Activated effector memory CD4-positive, alpha-beta T cell treated with Interleukin-2 at 50 U/mL for 16 hours (primary cell): Measurements from ENCODE around the gene ARMC8.

Experiments
- DNase-seq: peaks from one replicate; pipeline ENCODE4 v3.0.0-alpha.2; 2020

Gene ARMC8

GRCh38 chr3:138253609-138254008, 66.5 kb downstream of the ARMC8 start:
- no peak for DNase-seq

- no peak for DNase-seq
These were observed 67.1 kb downstream of the ARMC8 start for GRCh38 chr3:138254216-138254615.

- no peak for DNase-seq
These were observed 68.9 kb downstream of the ARMC8 start for GRCh38 chr3:138256022-138256421.

- DNase-seq, result no peak
These were observed 70.9 kb downstream of the ARMC8 start for GRCh38 chr3:138257986-138258385.

GRCh38 chr3:138259126-138259525, 72.0 kb downstream of the ARMC8 start:
- no peak for DNase-seq

GRCh38 chr3:138260611-138261010, 73.5 kb downstream of the ARMC8 start:
- DNase-seq, result no peak

GRCh38 chr3:138263104-138263503, 76.0 kb downstream of the ARMC8 start:
- no peak for DNase-seq

GRCh38 chr3:138265745-138266144, 78.6 kb downstream of the ARMC8 start:
- no peak for DNase-seq

GRCh38 chr3:138267083-138267482, 80.0 kb downstream of the ARMC8 start:
- no peak for DNase-seq

GRCh38 chr3:138270245-138270644, 83.1 kb downstream of the ARMC8 start:
- DNase-seq, result no peak

- no peak for DNase-seq
These were observed 84.2 kb downstream of the ARMC8 start for GRCh38 chr3:138271189-138271794.

GRCh38 chr3:138281561-138281960, 94.5 kb downstream of the ARMC8 start:
- DNase-seq, result no peak

- DNase-seq, result no peak
These were observed 95.7 kb downstream of the ARMC8 start for GRCh38 chr3:138282836-138283235.

- no peak for DNase-seq
These were observed 97.0 kb downstream of the ARMC8 start for GRCh38 chr3:138284079-138284478.

- DNase-seq, result no peak
These were observed 97.9 kb downstream of the ARMC8 start for GRCh38 chr3:138284957-138285477.

GRCh38 chr3:138289260-138289659, 102.2 kb downstream of the ARMC8 start:
- no peak for DNase-seq

- no peak for DNase-seq
These were observed 102.6 kb downstream of the ARMC8 start for GRCh38 chr3:138289701-138290100.

GRCh38 chr3:138296639-138297038, 109.5 kb downstream of the ARMC8 start:
- DNase-seq, result no peak

GRCh38 chr3:138297059-138297607, 110.0 kb downstream of the ARMC8 start:
- DNase-seq, result no peak

- no peak for DNase-seq
These were observed 110.8 kb downstream of the ARMC8 start for GRCh38 chr3:138297876-138298275.

- DNase-seq, result no peak
These were observed 113.5 kb downstream of the ARMC8 start for GRCh38 chr3:138300647-138301046.

GRCh38 chr3:138303474-138303873, 116.4 kb downstream of the ARMC8 start:
- no peak for DNase-seq

GRCh38 chr3:138307899-138308298, 120.8 kb downstream of the ARMC8 start:
- no peak for DNase-seq

- no peak for DNase-seq
These were observed 121.7 kb downstream of the ARMC8 start for GRCh38 chr3:138308783-138309182.

- DNase-seq, result no peak
These were observed 123.4 kb downstream of the ARMC8 start for GRCh38 chr3:138310494-138310893.
